Measurements from ENCODE around the gene TTC28. TPM values are rescaled to one million over a fixed set of nuclear protein-coding genes. Genes with fewer than 3 reads are reported as not detected.

Gene TTC28
- total RNA-seq, 4 donors from 2014 or later: 35.6 to 42.6 (median 36.9) TPM

GRCh38 chr22:27984723-27985122, 694.9 kb downstream of the TTC28 start:
- no peak for DNase-seq (ENCODE audit: extremely low spot score)
- Histone ChIP-seq H3K36me3 (peaks cover 24 to 90% (median 56%) of the 10 kb centered on the region in 4 donors), H3K4me1 (no peaks in the 10 kb centered on the region), H3K27me3 (no peaks in the 10 kb centered on the region), H3K9me3 (no peaks in the 10 kb centered on the region), H3K27ac (replicated peaks in 1 of 4) (no peak overlapping the region), H3K4me3 (no peak overlapping the region)
- TF ChIP-seq POLR2A (IDR thresholded peaks at IDR 0.05; ENCODE audit: low read depth) (no peak), CTCF (IDR thresholded peaks at IDR 0.05) (no peak), EP300 (IDR thresholded peaks at IDR 0.05) (no peak), POLR2AphosphoS5 (IDR thresholded peaks at IDR 0.05) (no peak)
- WGBS: 91% methylated on average over 9 of the region's 9 CpGs
- intact Hi-C loops (cut with DNase I): no loop called here

- TF ChIP-seq POLR2A (IDR thresholded peaks at IDR 0.05; ENCODE audit: low read depth): no peak
- TF ChIP-seq EP300 (IDR thresholded peaks at IDR 0.05): no peak
- no peak for TF ChIP-seq POLR2AphosphoS5 (IDR thresholded peaks at IDR 0.05)
- TF ChIP-seq CTCF (IDR thresholded peaks at IDR 0.05): no peak
- H3K36me3 ChIP-seq: peaks cover 24 to 86% (median 56%) of the 10 kb centered on the region in 4 donors
- DNase-seq (ENCODE audit: extremely low spot score): no peak
Observed at GRCh38 chr22:27984001-27984695, 695.5 kb downstream of the TTC28 start.

GRCh38 chr22:27983361-27983791, 696.3 kb downstream of the TTC28 start:
- Histone ChIP-seq H3K27me3 (no peaks in the 10 kb centered on the region), H3K4me1 (no peaks in the 10 kb centered on the region), H3K36me3 (peaks cover 24 to 83% (median 56%) of the 10 kb centered on the region in 4 donors), H3K4me3 (no peak overlapping the region), H3K9me3 (no peaks in the 10 kb centered on the region), H3K27ac (replicated peaks in 1 of 4) (no peak overlapping the region)
- no peak for DNase-seq (ENCODE audit: extremely low spot score)
- intact Hi-C loops (cut with DNase I): no loop called here
- no peak for TF ChIP-seq POLR2A (IDR thresholded peaks at IDR 0.05; ENCODE audit: low read depth)
- TF ChIP-seq EP300 (IDR thresholded peaks at IDR 0.05): no peak
- TF ChIP-seq POLR2AphosphoS5 (IDR thresholded peaks at IDR 0.05): no peak
- no peak for TF ChIP-seq CTCF (IDR thresholded peaks at IDR 0.05)
- WGBS: 92% methylated on average over 15 of the region's 15 CpGs

More at GRCh38 chr22:27984001-27984695, 695.5 kb downstream of the TTC28 start:
- H3K27ac ChIP-seq (replicated peaks in 1 of 4): no peak overlapping the region
- no peaks in the 10 kb centered on the region for H3K4me1 ChIP-seq
- H3K9me3 ChIP-seq: no peaks in the 10 kb centered on the region
- H3K27me3 ChIP-seq: no peaks in the 10 kb centered on the region
- no peak overlapping the region for H3K4me3 ChIP-seq
- 78% methylated on average over 10 of the region's 10 CpGs for whole genome bisulfite sequencing
- intact Hi-C loops (cut with DNase I): no loop called here

DNA sequence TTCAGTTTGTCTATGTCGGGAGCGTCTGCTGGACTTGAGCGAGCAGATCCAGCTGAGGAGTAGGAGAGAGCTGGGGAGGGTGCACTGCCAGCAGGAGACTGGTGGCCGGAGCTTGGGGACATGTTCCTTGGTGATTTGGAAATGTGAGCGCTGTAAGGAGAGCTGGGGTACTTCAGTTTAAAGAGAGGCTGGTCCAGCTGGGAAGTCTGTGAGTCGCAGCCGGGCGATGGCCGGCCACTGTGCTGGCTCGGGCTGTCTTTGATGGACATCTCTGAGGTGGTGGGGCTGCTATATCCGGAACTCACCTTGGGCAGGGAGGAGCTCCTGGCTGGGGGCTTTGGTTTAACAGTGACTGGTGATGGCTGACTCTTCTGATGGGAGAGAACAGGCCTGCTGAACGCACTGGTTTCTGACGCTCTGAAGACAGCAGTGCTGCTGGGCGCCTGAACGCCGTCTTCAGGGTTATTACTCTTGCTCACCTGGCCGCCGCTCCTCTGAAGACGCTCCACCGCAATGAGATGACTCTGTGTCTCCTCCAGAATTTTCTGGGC, 696.9 kb downstream of the TTC28 start:
- TF ChIP-seq POLR2AphosphoS5 (IDR thresholded peaks at IDR 0.05) (no peak), POLR2A (IDR thresholded peaks at IDR 0.05; ENCODE audit: low read depth) (no peak), EP300 (IDR thresholded peaks at IDR 0.05) (no peak), CTCF (IDR thresholded peaks at IDR 0.05) (no peak)
- WGBS: 95% methylated on average over 18 of the region's 20 CpGs
- peaks cover 24 to 78% (median 52%) of the 10 kb centered on the region in 4 donors for H3K36me3 ChIP-seq
- H3K9me3 ChIP-seq: no peaks in the 10 kb centered on the region
- no peak overlapping the region for H3K27ac ChIP-seq (replicated peaks in 1 of 4)
- no peaks in the 10 kb centered on the region for H3K4me1 ChIP-seq
- H3K4me3 ChIP-seq: no peak overlapping the region
- H3K27me3 ChIP-seq: no peaks in the 10 kb centered on the region
- intact Hi-C loops (cut with DNase I): no loop called here
- no peak for DNase-seq (ENCODE audit: extremely low spot score)

Measured in esophagus muscularis mucosa (tissue), 4 donors.